ENCODE results near the gene PMM2. TPM values are rescaled to one million over a fixed set of nuclear protein-coding genes. Genes with fewer than 3 reads are reported as not detected.
"Not testable (repeated sequence)": the region's sequence is repeated elsewhere in the genome, so short reads cannot be mapped to it uniquely, and the experiment has no call there.

Gene PMM2
- total RNA-seq (2014; rRNA removed), result 29.9 and 30.3 TPM in 2 replicates
- polyA plus RNA-seq (2012), result 23.5 TPM

- peak; percentile 94 for DNase-seq (ENCODE audit: low read depth)
Observed at GRCh38 chr16:8797364-8798173, at the start of gene PMM2, which contains the start of gene TMEM186. Gene PMM2, plus strand, starts transcription at chr16:8797839. Its CDS starts 44 bp downstream, at chr16:8797883. Gene TMEM186, minus strand, starts transcription at chr16:8797639. Its CDS starts 25 bp downstream, at chr16:8797614.

GRCh38 chr16:8748944-8749343 is 48.7 kb upstream of the PMM2 start:
- DNase-seq (ENCODE audit: low read depth), result not testable (repeated sequence)

- DNase-seq (ENCODE audit: low read depth), result peak; percentile 55
Observed at GRCh38 chr16:8751481-8752311, 45.9 kb upstream of the PMM2 start.

GRCh38 chr16:8752706-8753105 is 44.9 kb upstream of the PMM2 start:
- no peak for DNase-seq (ENCODE audit: low read depth)

GRCh38 chr16:8753416-8754054 is 44.1 kb upstream of the PMM2 start:
- DNase-seq (ENCODE audit: low read depth), result no peak

GRCh38 chr16:8756755-8757154 is 40.9 kb upstream of the PMM2 start:
- DNase-seq (ENCODE audit: low read depth), result no peak

- DNase-seq (ENCODE audit: low read depth), result no peak
Observed at GRCh38 chr16:8758022-8758421, 39.6 kb upstream of the PMM2 start.

- DNase-seq (ENCODE audit: low read depth), result no peak
Observed at GRCh38 chr16:8760021-8760420, 37.6 kb upstream of the PMM2 start.

GRCh38 chr16:8761078-8761477 is 36.6 kb upstream of the PMM2 start:
- DNase-seq (ENCODE audit: low read depth), result no peak

GRCh38 chr16:8762254-8762653 is 35.4 kb upstream of the PMM2 start:
- DNase-seq (ENCODE audit: low read depth), result no peak

- no peak for DNase-seq (ENCODE audit: low read depth)
Observed at GRCh38 chr16:8763083-8763482, 34.6 kb upstream of the PMM2 start.

GRCh38 chr16:8763899-8764298 is 33.7 kb upstream of the PMM2 start:
- no peak for DNase-seq (ENCODE audit: low read depth)

- no peak for DNase-seq (ENCODE audit: low read depth)
Observed at GRCh38 chr16:8764525-8765250, 33.0 kb upstream of the PMM2 start.

- no peak for DNase-seq (ENCODE audit: low read depth)
Observed at GRCh38 chr16:8767176-8767575, 30.5 kb upstream of the PMM2 start.

GRCh38 chr16:8768283-8768682 is 29.4 kb upstream of the PMM2 start:
- no peak for DNase-seq (ENCODE audit: low read depth)

- DNase-seq (ENCODE audit: low read depth), result no peak
Observed at GRCh38 chr16:8768692-8769091, 28.9 kb upstream of the PMM2 start.

- no peak for DNase-seq (ENCODE audit: low read depth)
Observed at GRCh38 chr16:8773537-8773936, 24.1 kb upstream of the PMM2 start.

- no peak for DNase-seq (ENCODE audit: low read depth)
Observed at GRCh38 chr16:8774208-8774607, 23.4 kb upstream of the PMM2 start.

- DNase-seq (ENCODE audit: low read depth), result no peak
Observed at GRCh38 chr16:8775359-8775758, 22.3 kb upstream of the PMM2 start.

- no peak for DNase-seq (ENCODE audit: low read depth)
Observed at GRCh38 chr16:8776129-8776584, 21.5 kb upstream of the PMM2 start.

- no peak for DNase-seq (ENCODE audit: low read depth)
Observed at GRCh38 chr16:8777217-8777616, 20.4 kb upstream of the PMM2 start.

All from LHCN-M2 (cell line).